ENCODE data around the gene ZNF778.

The ZNF778 gene

GRCh38 chr16:89192956-89193575 is 24.4 kb upstream of the ZNF778 start:
- no peak for TF ChIP-seq CTCF (IDR thresholded peaks at IDR 0.05; ENCODE audit: control insufficient read depth, insufficient read depth, low read depth, low read length, missing control alignments)
- peak; percentile 7 for DNase-seq (ENCODE audit: low read depth)
- no peak overlapping the region; the same call in 1 of the 2 replicates for H3K4me3 ChIP-seq (ENCODE audit: control insufficient read depth, low read depth, low read length)

GRCh38 chr16:89193576-89194293 is 23.8 kb upstream of the ZNF778 start:
- no peak overlapping the region; the same call in 1 of the 2 replicates for H3K4me3 ChIP-seq (ENCODE audit: control insufficient read depth, low read depth, low read length)
- no peak for DNase-seq (ENCODE audit: low read depth)
- no peak for TF ChIP-seq CTCF (IDR thresholded peaks at IDR 0.05; ENCODE audit: control insufficient read depth, insufficient read depth, low read depth, low read length, missing control alignments)

- H3K4me3 ChIP-seq (ENCODE audit: control insufficient read depth, low read depth, low read length): no peak overlapping the region
- TF ChIP-seq CTCF (IDR thresholded peaks at IDR 0.05; ENCODE audit: control insufficient read depth, insufficient read depth, low read depth, low read length, missing control alignments): no peak
- DNase-seq (ENCODE audit: low read depth): no peak
Observed at GRCh38 chr16:89194340-89195311, 22.9 kb upstream of the ZNF778 start.

- no peak for DNase-seq (ENCODE audit: low read depth)
- H3K4me3 ChIP-seq (ENCODE audit: control insufficient read depth, low read depth, low read length): no peak overlapping the region
- no peak for TF ChIP-seq CTCF (IDR thresholded peaks at IDR 0.05; ENCODE audit: control insufficient read depth, insufficient read depth, low read depth, low read length, missing control alignments)
Observed at GRCh38 chr16:89195521-89196171, 21.9 kb upstream of the ZNF778 start.

- H3K4me3 ChIP-seq (ENCODE audit: control insufficient read depth, low read depth, low read length): no peak overlapping the region
- no peak for DNase-seq (ENCODE audit: low read depth)
- TF ChIP-seq CTCF (IDR thresholded peaks at IDR 0.05; ENCODE audit: control insufficient read depth, insufficient read depth, low read depth, low read length, missing control alignments): no peak
Observed at GRCh38 chr16:89197033-89197632, 20.4 kb upstream of the ZNF778 start.

All from AG09309 (cell line).